OCI-LY1 (cell line): ENCODE data around the gene CFAP47.
"Not testable (repeated sequence)": the region's sequence is repeated elsewhere in the genome, so short reads cannot be mapped to it uniquely, and the experiment has no call there.

ENCODE experiments used
- H2AFZ ChIP-seq: fragments of 200-600 bp; sonication (generic), shearing (Covaris generic); 2 replicates; pipeline ENCODE4 v1.6.0; 2014; ENCODE audit warnings: antibody characterized with exemption, mild to moderate bottlenecking, low read length
- H3F3A ChIP-seq: fragments of 200-600 bp; sonication (generic), shearing (Covaris generic); 2 replicates; pipeline ENCODE4 v1.6.0; 2014; ENCODE audit warnings: mild to moderate bottlenecking, antibody characterized with exemption, low read length, moderate library complexity; ENCODE audit not compliant: insufficient read depth
- H3K27ac ChIP-seq: fragments of 200-600 bp; sonication (generic); 2 replicates; pipeline ENCODE4 v1.5.1; 2014; ENCODE audit warnings: low read length, mixed run types, mild to moderate bottlenecking, low read depth; ENCODE audit not compliant: poor library complexity, severe bottlenecking
- H3K27me3 ChIP-seq: fragments of 200-600 bp; sonication (generic); 2 replicates; pipeline ENCODE4 v1.6.0; 2014; ENCODE audit warnings: antibody characterized with exemption, mild to moderate bottlenecking, low read length, moderate library complexity; ENCODE audit not compliant: insufficient read depth
- H3K36me3 ChIP-seq: fragments of 200-600 bp; sonication (generic); 2 replicates; pipeline ENCODE4 v1.6.1; 2014; ENCODE audit warnings: mild to moderate bottlenecking, antibody characterized with exemption, low read length, moderate library complexity, mixed read lengths; ENCODE audit not compliant: insufficient read depth
- H3K4me1 ChIP-seq: fragments of 200-600 bp; sonication (generic); 2 replicates; pipeline ENCODE4 v1.5.1; 2014; ENCODE audit warnings: mild to moderate bottlenecking, low read length, moderate library complexity; ENCODE audit not compliant: insufficient read depth, severe bottlenecking
- H3K4me2 ChIP-seq: fragments of 200-600 bp; sonication (generic), shearing (Covaris generic); 2 replicates; pipeline ENCODE4 v1.6.1; 2014; ENCODE audit warnings: low read length
- H3K4me3 ChIP-seq: fragments of 200-600 bp; sonication (generic); 2 replicates; pipeline ENCODE4 v1.5.1; 2014; ENCODE audit warnings: low read length, low read depth, mild to moderate bottlenecking, mixed read lengths; ENCODE audit not compliant: poor library complexity, severe bottlenecking
- H3K79me2 ChIP-seq: fragments of 200-600 bp; shearing (Covaris generic); 2 replicates; pipeline ENCODE4 v1.6.1; 2016; ENCODE audit warnings: mixed run types, low read length, mixed read lengths; ENCODE audit not compliant: insufficient read depth
- H3K9ac ChIP-seq: fragments of 200-600 bp; sonication (generic), shearing (Covaris generic); 2 replicates; pipeline ENCODE4 v1.6.1; 2014; ENCODE audit warnings: mild to moderate bottlenecking, low read length, mixed read lengths
- H3K9me2 ChIP-seq: fragments of 200-600 bp; sonication (generic), shearing (Covaris generic); 2 replicates; pipeline ENCODE4 v1.6.1; 2014; ENCODE audit warnings: low read depth, mild to moderate bottlenecking, low read length, mixed read lengths
- H3K9me3 ChIP-seq: fragments of 200-600 bp; shearing (Covaris generic); 2 replicates; pipeline ENCODE4 v1.6.1; 2014; ENCODE audit warnings: low read length, mixed read lengths
- H4K20me1 ChIP-seq: fragments of 200-600 bp; sonication (generic), shearing (Covaris generic); 2 replicates; pipeline ENCODE4 v1.6.0; 2016; ENCODE audit warnings: mild to moderate bottlenecking, low read length; ENCODE audit not compliant: insufficient read depth
- CTCF ChIP-seq: fragments of 200-600 bp; sonication (generic), shearing (Covaris generic); IDR thresholded peaks from 2 replicates; pipeline ENCODE4 v1.5.1; 2017; ENCODE audit warnings: mild to moderate bottlenecking, antibody characterized with exemption, low read length, moderate library complexity, mixed read lengths
- EZH2 ChIP-seq: fragments of 200-600 bp; sonication (generic), shearing (Covaris generic); IDR thresholded peaks from 2 replicates; pipeline ENCODE4 v1.8.0; 2017; ENCODE audit warnings: borderline replicate concordance, mixed run types, mild to moderate bottlenecking, antibody characterized with exemption, low read length, moderate library complexity, mixed read lengths

CFAP47 gene

GRCh38 chrX:36035550-36035949 lies 116.0 kb downstream of the CFAP47 start:
- Histone ChIP-seq H3K36me3 (no peaks in the 10 kb centered on the region), H4K20me1 (no peaks in the 10 kb centered on the region), H2AFZ (no peak overlapping the region), H3K27ac (no peak overlapping the region), H3K9me3 (no peaks in the 10 kb centered on the region), H3K4me2 (no peak overlapping the region), H3K4me3 (no peak overlapping the region), H3K79me2 (no peaks in the 10 kb centered on the region), H3K4me1 (no peaks in the 10 kb centered on the region), H3K9ac (no peak overlapping the region), H3K9me2 (no peaks in the 10 kb centered on the region), H3K27me3 (no peaks in the 10 kb centered on the region), H3F3A (no peaks in the 10 kb centered on the region)
- no peak for TF ChIP-seq CTCF
- no peak for TF ChIP-seq EZH2

- Histone ChIP-seq H3K4me1 (no peaks in the 10 kb centered on the region), H3K4me3 (no peak overlapping the region), H3K27ac (no peak overlapping the region), H3K9me3 (no peaks in the 10 kb centered on the region), H4K20me1 (no peaks in the 10 kb centered on the region), H3K9ac (no peak overlapping the region), H3K36me3 (no peaks in the 10 kb centered on the region), H3K9me2 (no peaks in the 10 kb centered on the region), H3K27me3 (no peaks in the 10 kb centered on the region), H3K4me2 (no peak overlapping the region), H2AFZ (no peak overlapping the region), H3K79me2 (no peaks in the 10 kb centered on the region), H3F3A (no peaks in the 10 kb centered on the region)
- TF ChIP-seq CTCF (no peak), EZH2 (no peak)
These were observed 143.2 kb downstream of the CFAP47 start for GRCh38 chrX:36062778-36063177.

GRCh38 chrX:36071061-36071460 lies 151.5 kb downstream of the CFAP47 start:
- Histone ChIP-seq H3K27ac (no peak overlapping the region), H3K79me2 (no peaks in the 10 kb centered on the region), H3K4me1 (no peaks in the 10 kb centered on the region), H3K4me3 (no peak overlapping the region), H3K27me3 (no peaks in the 10 kb centered on the region), H3K4me2 (no peak overlapping the region), H3F3A (no peaks in the 10 kb centered on the region), H4K20me1 (no peaks in the 10 kb centered on the region), H2AFZ (no peak overlapping the region), H3K9me3 (no peaks in the 10 kb centered on the region), H3K9me2 (no peaks in the 10 kb centered on the region), H3K36me3 (no peaks in the 10 kb centered on the region), H3K9ac (no peak overlapping the region)
- TF ChIP-seq EZH2 (no peak), CTCF (no peak)

- not testable (repeated sequence) for H3K36me3 ChIP-seq, H3K4me1 ChIP-seq, H3K9me2 ChIP-seq, H3F3A ChIP-seq, H4K20me1 ChIP-seq, H2AFZ ChIP-seq, H3K79me2 ChIP-seq, H3K27ac ChIP-seq, H3K9ac ChIP-seq, H3K4me3 ChIP-seq, H3K9me3 ChIP-seq, H3K27me3 ChIP-seq, H3K4me2 ChIP-seq
These were observed 155.5 kb downstream of the CFAP47 start for GRCh38 chrX:36075009-36075408.
